ENCODE results near the gene C8B.

Gene C8B

GRCh38 chr1:56972976-56973375 is 7.2 kb upstream of the C8B start:
- DNase-seq (ENCODE audit: low read depth in 4 of 4, low spot score in 1 of 4): no peak

DNA sequence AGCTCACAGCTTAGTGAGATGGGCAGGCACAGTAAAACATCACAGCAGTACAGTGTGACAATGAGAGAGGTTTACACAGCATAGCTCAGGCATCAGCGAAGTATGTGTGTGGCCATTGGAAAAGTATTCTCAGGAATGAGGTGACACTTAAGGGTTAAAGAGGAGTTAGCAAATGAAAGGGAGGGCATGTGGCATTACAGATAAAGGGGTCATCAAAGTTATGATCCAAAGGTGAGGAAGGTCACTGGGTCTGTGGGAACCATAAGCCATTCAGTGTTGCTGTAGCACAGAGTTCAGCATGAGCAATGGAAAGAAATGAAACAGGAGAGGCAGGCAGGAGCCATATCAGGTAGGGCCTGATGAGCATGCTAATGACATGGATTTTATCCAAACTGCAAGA is 4.5 kb upstream of the C8B start:
- DNase-seq (ENCODE audit: low read depth in 4 of 4, low spot score in 1 of 4): no peak

DNA sequence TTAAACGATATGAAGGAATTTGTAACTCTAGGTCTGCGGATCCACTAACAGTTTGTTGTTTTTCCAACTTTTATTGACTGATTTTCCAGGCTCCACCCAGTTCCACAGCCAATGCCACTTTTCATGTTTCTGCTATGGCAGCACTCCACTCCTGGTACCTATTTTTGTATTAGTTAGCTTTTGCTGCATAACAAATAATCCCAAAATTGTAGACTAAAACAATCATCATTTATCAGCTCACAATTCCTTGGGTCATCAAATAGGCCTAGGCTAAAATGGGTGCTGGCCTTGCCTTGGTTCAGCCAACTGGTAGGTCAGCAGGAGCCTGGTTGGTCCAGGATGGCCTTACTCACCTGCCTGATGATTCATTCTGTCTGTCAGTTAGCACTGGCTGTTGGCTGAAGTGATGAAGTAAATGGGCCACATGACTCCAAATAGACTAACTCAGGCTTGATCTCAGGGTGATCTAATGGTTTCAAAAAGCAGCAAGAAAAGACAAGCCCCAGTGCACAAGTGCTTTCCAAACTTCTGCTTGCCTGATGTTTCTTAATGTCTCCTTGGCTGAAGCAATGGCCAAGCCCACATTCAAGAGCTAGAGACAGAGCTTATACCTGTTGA is 3.2 kb upstream of the C8B start:
- no peak for DNase-seq (ENCODE audit: low read depth in 4 of 4, low spot score in 1 of 4)

GRCh38 chr1:56967900-56968832 is 2.4 kb upstream of the C8B start:
- DNase-seq (ENCODE audit: low read depth in 4 of 4, low spot score in 1 of 4): no peak

GRCh38 chr1:56967355-56967754 is 1.5 kb upstream of the C8B start:
- DNase-seq (ENCODE audit: low read depth in 4 of 4, low spot score in 1 of 4): no peak

DNA sequence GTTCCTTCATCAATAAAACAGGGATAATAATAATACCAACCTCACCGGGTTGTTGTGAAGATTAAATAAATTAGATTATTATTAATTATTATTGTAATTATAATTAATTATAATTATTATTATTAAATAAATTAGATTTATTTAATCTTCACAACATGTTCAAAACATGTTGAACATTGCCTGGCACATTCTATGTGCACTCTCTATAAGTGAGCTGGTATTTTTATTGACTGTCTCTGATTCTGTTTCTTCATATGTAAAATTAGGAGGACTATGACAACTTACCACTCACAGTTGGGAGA is 834 bp upstream of the C8B start:
- DNase-seq (ENCODE audit: low read depth in 4 of 4, low spot score in 1 of 4): no peak

DNA sequence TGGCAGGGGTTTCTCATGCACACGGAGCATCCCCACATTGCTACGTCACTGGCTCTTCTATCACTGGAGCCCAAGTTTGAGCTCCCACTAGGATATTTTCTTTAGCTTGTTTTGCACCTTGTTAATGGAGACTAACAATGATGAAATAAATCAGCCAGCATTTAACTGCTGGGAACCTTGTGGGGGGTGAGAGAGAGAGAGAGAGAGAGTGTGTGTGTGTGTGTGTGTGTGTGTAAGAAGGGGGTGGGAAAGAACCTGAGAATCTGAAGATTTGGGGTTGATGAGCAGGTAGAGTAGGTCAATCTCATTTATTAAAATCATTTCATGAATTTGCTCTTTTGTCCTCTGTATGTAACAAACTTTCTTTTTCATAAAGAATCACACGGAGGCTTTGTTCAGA is 624 bp downstream of the C8B start:
- no peak for DNase-seq (ENCODE audit: low read depth in 4 of 4, low spot score in 1 of 4)

DNA sequence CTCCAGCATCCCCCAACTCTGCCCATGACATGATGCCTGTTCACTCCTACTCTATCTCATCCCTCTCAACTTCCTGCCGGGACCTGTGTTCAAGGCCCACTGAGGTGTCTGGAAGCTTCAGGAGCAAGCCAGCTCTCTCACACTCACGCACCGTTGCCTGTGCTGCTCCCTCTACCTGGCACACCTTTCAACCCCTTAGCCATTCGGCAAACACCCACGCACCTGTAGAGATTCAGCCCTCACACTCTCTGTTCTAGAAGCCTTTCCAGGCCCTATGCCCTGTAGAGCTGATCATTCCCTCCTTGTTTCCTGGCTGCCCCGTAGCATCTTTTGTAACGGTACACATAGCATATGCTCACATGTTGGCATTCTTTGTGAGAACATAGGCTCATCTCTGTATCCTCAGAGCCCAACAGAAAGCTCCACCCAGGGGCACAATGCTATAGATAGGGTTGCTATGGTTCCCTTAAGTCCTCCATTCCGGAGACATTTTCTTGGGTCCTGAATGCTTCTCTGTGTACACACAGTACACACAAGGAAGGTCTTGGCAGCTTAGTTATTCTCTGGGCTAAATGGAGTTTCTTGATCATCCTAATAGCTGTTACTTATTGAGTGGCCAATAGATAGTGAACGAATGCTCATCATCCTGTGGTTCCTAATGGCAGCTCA is 1.3 kb downstream of the C8B start:
- no peak for DNase-seq (ENCODE audit: low read depth in 4 of 4, low spot score in 1 of 4)

GRCh38 chr1:56963667-56964066 is 2.1 kb downstream of the C8B start:
- no peak for DNase-seq (ENCODE audit: low read depth in 4 of 4, low spot score in 1 of 4)

- no peak for DNase-seq (ENCODE audit: low read depth in 4 of 4, low spot score in 1 of 4)
These were observed 4.4 kb downstream of the C8B start for GRCh38 chr1:56961426-56961825.

- DNase-seq (ENCODE audit: low read depth in 4 of 4, low spot score in 1 of 4): no peak
These were observed 7.3 kb downstream of the C8B start for GRCh38 chr1:56958526-56958925.

GRCh38 chr1:56957931-56958330 is 7.9 kb downstream of the C8B start:
- DNase-seq (ENCODE audit: low read depth in 4 of 4, low spot score in 1 of 4): no peak

- no peak for DNase-seq (ENCODE audit: low read depth in 4 of 4, low spot score in 1 of 4)
These were observed 11.2 kb downstream of the C8B start for GRCh38 chr1:56954664-56955063.

DNA sequence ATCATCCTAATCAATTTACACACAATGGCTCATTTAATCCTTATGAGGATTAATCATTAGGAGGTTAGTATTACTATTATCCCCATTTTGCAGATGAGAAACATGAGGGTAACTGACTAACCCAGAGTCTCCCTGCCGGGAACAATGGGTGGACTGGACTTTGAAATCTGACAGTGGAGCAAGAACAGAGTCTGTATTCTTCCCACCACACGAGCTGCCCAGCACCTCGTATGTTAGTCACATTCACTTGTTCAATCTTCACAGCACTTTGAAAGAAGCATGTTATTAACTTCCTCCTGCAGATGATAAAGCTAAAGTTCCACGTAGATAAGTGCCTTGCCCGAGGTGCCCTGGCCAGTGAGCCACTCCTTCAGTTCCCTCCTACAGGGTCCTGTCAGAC is 12.4 kb downstream of the C8B start:
- no peak for DNase-seq (ENCODE audit: low read depth in 4 of 4, low spot score in 1 of 4)

DNA sequence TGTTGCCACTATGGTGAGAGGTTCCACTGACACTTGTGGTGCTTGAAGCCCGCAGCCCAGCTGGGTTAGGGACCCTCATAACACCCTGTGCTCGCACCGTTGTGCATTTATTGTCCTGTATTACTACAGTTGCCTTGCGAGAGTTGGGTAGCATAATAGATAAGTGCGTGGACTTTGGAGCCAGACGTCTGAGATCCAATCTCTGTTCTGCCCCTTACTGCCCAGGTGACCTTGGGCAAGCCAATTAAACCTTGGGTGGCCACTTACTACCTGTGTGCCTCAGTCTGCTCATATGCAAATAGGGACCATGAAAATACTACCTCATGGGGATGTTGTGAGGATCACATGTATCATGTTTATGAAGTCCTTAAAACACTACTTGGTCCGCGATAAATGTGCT is 13.3 kb downstream of the C8B start:
- no peak for DNase-seq (ENCODE audit: low read depth in 4 of 4, low spot score in 1 of 4)

DNA sequence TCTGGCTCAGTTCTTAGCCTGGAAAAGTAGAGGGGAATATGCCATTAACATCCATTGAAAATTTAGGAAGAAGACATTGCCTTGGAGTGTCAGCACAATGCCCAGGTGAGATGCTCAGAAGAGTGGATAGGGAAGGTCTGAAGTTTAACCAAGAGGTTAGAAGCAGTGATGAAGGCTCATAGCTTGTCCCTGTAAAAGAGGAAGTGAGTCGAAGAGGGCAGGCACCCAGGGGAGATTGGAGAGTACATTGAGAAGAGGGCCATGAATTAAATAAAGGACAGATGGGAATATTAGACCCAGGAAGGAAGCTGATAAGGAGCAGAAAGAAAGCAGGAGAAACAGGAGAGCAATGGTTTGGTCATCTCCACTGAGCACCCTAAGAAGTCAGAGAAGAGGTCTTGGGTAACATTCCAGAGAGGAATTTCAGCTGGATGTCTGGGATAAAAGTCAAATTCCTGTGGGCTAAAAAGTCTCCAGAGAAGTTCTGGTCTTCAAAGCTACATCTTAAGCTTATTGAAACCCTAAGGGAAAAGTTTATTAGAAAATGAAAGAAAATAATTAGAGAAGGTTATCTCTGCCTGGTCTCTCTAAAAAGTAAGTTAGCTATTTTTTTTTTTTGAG is 17.3 kb downstream of the C8B start:
- no peak for DNase-seq (ENCODE audit: low read depth in 4 of 4, low spot score in 1 of 4)

DNA sequence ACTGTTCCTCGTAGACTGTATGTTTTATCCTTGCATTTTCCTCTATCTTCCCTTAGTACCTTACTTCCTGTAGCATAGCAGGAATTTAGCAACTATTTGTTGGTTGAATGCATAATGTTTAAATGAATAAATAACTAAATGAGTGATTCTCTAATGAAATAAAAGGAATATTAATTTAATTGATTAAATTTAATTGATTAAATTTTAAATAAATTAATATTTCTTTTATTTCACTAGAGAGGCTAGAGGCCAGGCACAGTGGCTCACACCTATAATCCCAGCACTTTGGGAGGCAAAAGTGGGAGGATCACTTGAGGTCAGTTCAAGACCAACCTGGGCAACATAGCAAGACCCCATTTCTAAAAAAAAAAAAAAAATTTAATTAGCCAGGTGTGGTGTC is 25.8 kb downstream of the C8B start:
- no peak for DNase-seq (ENCODE audit: low read depth in 4 of 4, low spot score in 1 of 4)

DNA sequence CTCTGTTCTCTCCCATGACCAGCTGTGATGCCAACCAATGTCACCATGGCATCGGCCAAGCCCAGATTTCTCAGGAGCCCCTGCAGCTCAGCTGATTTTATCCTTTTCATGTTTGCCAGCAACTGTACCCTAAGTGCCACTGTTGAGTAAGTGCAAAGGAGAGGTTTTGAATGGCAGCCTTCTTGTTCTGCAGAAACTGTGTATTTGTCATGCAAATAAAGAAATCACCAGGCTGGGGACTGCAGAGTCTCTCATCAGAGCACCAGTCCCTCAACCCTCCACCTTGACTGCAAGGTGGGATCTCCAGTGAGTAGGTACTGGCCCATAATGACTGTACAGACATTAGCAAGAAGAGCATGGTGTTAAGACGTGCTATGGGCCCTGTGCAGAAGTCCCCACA is 26.6 kb downstream of the C8B start:
- DNase-seq (ENCODE audit: low read depth in 4 of 4, low spot score in 1 of 4): no peak

- no peak for DNase-seq (ENCODE audit: low read depth in 4 of 4, low spot score in 1 of 4)
These were observed 27.2 kb downstream of the C8B start for GRCh38 chr1:56938646-56939045.

DNA sequence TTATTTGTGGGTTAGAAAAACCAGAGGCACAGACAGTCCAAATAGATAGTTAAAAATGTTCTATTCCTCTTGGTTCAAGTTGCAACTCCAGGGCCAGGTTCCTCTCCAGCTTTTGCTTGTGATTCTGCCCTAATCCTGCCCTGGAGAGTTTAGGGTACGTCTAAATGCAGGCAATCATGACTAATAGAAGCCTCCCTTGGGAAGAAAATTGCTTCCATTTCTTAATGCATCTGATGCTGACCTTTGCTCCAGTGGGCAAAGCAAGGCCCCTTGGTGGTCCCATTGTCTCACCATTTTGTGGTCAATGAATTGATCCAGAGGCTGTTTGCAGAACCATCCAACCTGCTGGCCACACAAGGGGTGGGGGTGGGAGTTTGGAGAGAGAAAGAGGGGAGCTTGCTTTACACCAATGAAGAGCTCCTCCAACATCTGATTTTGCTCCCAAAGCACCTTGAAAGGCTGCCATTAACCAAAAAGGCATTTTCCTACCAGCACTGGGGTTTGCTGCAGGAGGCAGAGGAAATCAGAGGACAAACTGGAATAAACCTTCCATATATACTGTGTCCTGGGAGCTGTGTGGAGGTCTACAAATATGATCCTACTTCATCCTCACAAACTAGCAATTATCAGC is 31.3 kb downstream of the C8B start:
- no peak for DNase-seq (ENCODE audit: low read depth in 4 of 4, low spot score in 1 of 4)

GRCh38 chr1:56933606-56934005 is 32.2 kb downstream of the C8B start:
- no peak for DNase-seq (ENCODE audit: low read depth in 4 of 4, low spot score in 1 of 4)

DNA sequence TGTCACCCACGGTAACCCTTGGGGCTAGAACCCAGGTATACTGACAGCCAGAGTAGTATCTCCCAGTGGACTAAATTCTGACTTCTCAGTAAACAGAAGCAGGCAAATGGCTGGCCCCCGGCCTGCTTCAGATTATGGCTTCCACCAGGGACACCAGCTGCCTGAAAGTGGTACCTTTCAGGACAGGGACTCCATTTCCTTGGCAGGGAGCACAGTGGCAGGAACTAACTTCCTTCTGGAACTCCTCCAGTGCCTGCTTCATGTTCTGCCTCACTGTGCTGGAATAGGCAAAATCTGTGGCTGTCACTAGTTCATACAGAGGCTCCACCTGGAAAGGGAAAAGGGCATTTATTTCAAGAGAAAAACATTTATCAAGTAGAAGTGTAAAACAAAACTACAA is 32.7 kb downstream of the C8B start:
- DNase-seq (ENCODE audit: low read depth in 4 of 4, low spot score in 1 of 4): no peak

All from stimulated activated CD4-positive, alpha-beta T cell treated with anti-CD3 and anti-CD28 coated beads, Interleukin-1b, Interleukin-23, amount 100 ng/mL, for 24 hours (primary cell).